NB4 (cell line): Measurements from ENCODE around the gene CEP170B.

Experiments
- POLR2A ChIP-seq: IDR thresholded peaks from 2 replicates; pipeline ENCODE4 v1.6.1; 2011; ENCODE audit warnings: mild to moderate bottlenecking; ENCODE audit not compliant: insufficient read length; ENCODE audit errors: extremely low read depth
- TF ChIP-seq, protein P1 (sequence below): IDR thresholded peaks from one replicate; pipeline ENCODE4 v1.5.1; 2012; ENCODE audit warnings: low read depth, low read length
- TF ChIP-seq, protein P2 (sequence below): IDR thresholded peaks from 2 replicates; pipeline ENCODE4 v1.6.1; 2011; ENCODE audit warnings: low read depth, low read length

DNA sequence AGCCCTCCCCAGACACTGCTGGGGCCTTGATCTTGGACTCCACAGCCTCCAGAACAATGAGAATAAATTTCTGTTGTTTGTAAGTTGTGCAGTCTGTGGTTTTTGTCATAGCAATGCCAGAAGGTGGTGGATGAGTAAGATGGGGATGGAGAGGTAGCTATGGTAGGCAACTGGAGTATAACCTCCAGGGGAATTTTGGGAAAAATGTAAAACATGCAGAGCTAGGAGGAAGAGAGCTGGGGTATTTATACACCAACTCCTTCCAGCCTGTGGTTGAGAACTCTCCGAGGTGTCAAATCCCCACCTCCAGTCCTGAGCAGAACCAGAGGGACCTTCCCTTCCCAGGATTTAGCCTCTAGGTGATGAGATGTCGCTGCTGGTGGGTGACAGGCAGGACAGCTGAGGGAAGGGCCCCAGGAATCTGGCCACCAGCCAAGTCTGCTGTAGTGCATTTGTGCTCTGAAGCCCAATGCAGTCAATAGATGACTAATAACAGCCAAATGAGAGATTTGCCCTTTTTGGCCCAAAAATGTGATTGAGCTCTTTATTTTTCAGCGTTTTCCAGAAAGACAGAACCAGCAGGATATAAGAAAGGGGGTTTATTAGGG is 19.1 kb upstream of the CEP170B start:
- TF ChIP-seq, protein P1, sequence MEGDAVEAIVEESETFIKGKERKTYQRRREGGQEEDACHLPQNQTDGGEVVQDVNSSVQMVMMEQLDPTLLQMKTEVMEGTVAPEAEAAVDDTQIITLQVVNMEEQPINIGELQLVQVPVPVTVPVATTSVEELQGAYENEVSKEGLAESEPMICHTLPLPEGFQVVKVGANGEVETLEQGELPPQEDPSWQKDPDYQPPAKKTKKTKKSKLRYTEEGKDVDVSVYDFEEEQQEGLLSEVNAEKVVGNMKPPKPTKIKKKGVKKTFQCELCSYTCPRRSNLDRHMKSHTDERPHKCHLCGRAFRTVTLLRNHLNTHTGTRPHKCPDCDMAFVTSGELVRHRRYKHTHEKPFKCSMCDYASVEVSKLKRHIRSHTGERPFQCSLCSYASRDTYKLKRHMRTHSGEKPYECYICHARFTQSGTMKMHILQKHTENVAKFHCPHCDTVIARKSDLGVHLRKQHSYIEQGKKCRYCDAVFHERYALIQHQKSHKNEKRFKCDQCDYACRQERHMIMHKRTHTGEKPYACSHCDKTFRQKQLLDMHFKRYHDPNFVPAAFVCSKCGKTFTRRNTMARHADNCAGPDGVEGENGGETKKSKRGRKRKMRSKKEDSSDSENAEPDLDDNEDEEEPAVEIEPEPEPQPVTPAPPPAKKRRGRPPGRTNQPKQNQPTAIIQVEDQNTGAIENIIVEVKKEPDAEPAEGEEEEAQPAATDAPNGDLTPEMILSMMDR, result no peak
- TF ChIP-seq, protein P2, sequence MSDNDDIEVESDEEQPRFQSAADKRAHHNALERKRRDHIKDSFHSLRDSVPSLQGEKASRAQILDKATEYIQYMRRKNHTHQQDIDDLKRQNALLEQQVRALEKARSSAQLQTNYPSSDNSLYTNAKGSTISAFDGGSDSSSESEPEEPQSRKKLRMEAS, result no peak
- no peak for TF ChIP-seq POLR2A
